Neural cell (in vitro differentiated cells): Measurements from ENCODE around the gene CA11. TPM values are rescaled to one million over a fixed set of nuclear protein-coding genes. Genes with fewer than 3 reads are reported as not detected.

ENCODE experiments used
- H2AFZ ChIP-seq: fragments of 200-600, 300-800 bp; sonication (generic), shearing (Covaris generic); 2 replicates; pipeline ENCODE4 v1.6.0; 2014; ENCODE audit warnings: low read depth, mild to moderate bottlenecking, antibody characterized with exemption, low read length, moderate library complexity
- H3F3A ChIP-seq: fragments of 200-600 bp; shearing (Covaris generic); 2 replicates; pipeline ENCODE4 v1.6.1; 2016; ENCODE audit warnings: mild to moderate bottlenecking, moderate library complexity, mixed read lengths, antibody characterized with exemption, low read length; ENCODE audit not compliant: insufficient read depth, poor library complexity, severe bottlenecking
- H3K27ac ChIP-seq: fragments of 200-600, 300-800 bp; sonication (generic), shearing (Covaris generic); 2 replicates; pipeline ENCODE4 v1.5.1; 2014; ENCODE audit warnings: mild to moderate bottlenecking, low read length, moderate library complexity
- H3K27me3 ChIP-seq: fragments of 300-800, 200-600 bp; sonication (generic), shearing (Covaris generic); 2 replicates; pipeline ENCODE4 v1.6.0; 2014; ENCODE audit warnings: mild to moderate bottlenecking, low read depth, low read length, moderate library complexity; ENCODE audit not compliant: insufficient read depth
- H3K36me3 ChIP-seq: fragments of 300-800, 200-600 bp; sonication (generic), shearing (Covaris generic); 2 replicates; pipeline ENCODE4 v1.5.1; 2014; ENCODE audit warnings: mild to moderate bottlenecking, antibody characterized with exemption, low read length, moderate library complexity; ENCODE audit not compliant: insufficient read depth
- H3K4me2 ChIP-seq: fragments of 300-800, 200-600 bp; sonication (generic), shearing (Covaris generic); 2 replicates; pipeline ENCODE4 v1.6.0; 2014; ENCODE audit warnings: mild to moderate bottlenecking, low read length
- H3K4me3 ChIP-seq: fragments of 300-800, 200-600 bp; sonication (generic), shearing (Covaris generic); 2 replicates; pipeline ENCODE4 v1.5.1; 2014; ENCODE audit warnings: mild to moderate bottlenecking, low read length, moderate library complexity
- H3K79me2 ChIP-seq: fragments of 200-600 bp; shearing (Covaris generic); replicated peaks from 2 replicates; pipeline ENCODE4 v1.6.0; 2014; ENCODE audit warnings: mild to moderate bottlenecking, low read length, moderate library complexity; ENCODE audit not compliant: insufficient read depth
- H3K9ac ChIP-seq: fragments of 300-800, 200-600 bp; sonication (generic), shearing (Covaris generic); 2 replicates; pipeline ENCODE4 v1.6.1; 2016; ENCODE audit warnings: mild to moderate bottlenecking, low read length, mixed read lengths
- H3K9me2 ChIP-seq: fragments of 200-600 bp; shearing (Covaris generic); 2 replicates; pipeline ENCODE4 v1.6.1; 2016; ENCODE audit warnings: mild to moderate bottlenecking, low read length, mixed read lengths; ENCODE audit not compliant: insufficient read depth
- H3K9me3 ChIP-seq: fragments of 200-600, 300-800 bp; sonication (generic), shearing (Covaris generic); 2 replicates; pipeline ENCODE4 v1.6.1; 2016; ENCODE audit warnings: mild to moderate bottlenecking, mixed run types, low read length, moderate library complexity, mixed read lengths
- H4K20me1 ChIP-seq: fragments of 200-600 bp; shearing (Covaris generic); 2 replicates; pipeline ENCODE4 v1.6.1; 2016; ENCODE audit warnings: mild to moderate bottlenecking, mixed run types; ENCODE audit not compliant: insufficient read depth
- EP300 ChIP-seq: fragments of 450-650 bp; conservative IDR thresholded peaks from 2 replicates; pipeline ENCODE4 v1.6.1; 2014; ENCODE audit warnings: antibody characterized with exemption, mild to moderate bottlenecking, moderate library complexity; ENCODE audit not compliant: poor library complexity, severe bottlenecking
- EZH2 ChIP-seq: fragments of 200-600, 300-800 bp; shearing (Covaris generic), sonication (generic); IDR thresholded peaks from 2 replicates; pipeline ENCODE4 v1.6.1; 2014; ENCODE audit warnings: antibody characterized with exemption, low read length, borderline replicate concordance, mild to moderate bottlenecking; ENCODE audit not compliant: insufficient read depth, poor library complexity, severe bottlenecking
- MXI1 ChIP-seq: fragments of 450-650 bp; conservative IDR thresholded peaks from 2 replicates; pipeline ENCODE4 v1.6.1; 2014; ENCODE audit warnings: antibody characterized with exemption, mild to moderate bottlenecking; ENCODE audit not compliant: poor library complexity, severe bottlenecking
- POLR2AphosphoS5 ChIP-seq: IDR thresholded peaks from 2 replicates; pipeline ENCODE4 v1.6.1; 2012
- RAD21 ChIP-seq: fragments of 450-650 bp; conservative IDR thresholded peaks from 2 replicates; pipeline ENCODE4 v1.6.1; 2014; ENCODE audit warnings: antibody characterized with exemption, mild to moderate bottlenecking, moderate library complexity
- REST ChIP-seq: IDR thresholded peaks from 2 replicates; pipeline ENCODE4 v1.6.1; 2012; ENCODE audit warnings: borderline replicate concordance
- SMC3 ChIP-seq: fragments of 450-650 bp; conservative IDR thresholded peaks from 2 replicates; pipeline ENCODE4 v1.6.1; 2014; ENCODE audit warnings: antibody characterized with exemption, mild to moderate bottlenecking, moderate library complexity; ENCODE audit not compliant: poor library complexity
- TAF1 ChIP-seq: IDR thresholded peaks from 2 replicates; pipeline ENCODE4 v1.6.1; 2012; ENCODE audit warnings: low read depth
- polyA plus RNA-seq: library from polyadenylated mRNA; depleted of rRNA; stranded (reverse); fragments of >200 nt; gene quantifications from 2 replicates; pipeline ENCODE4 v1.2.3, GENCODE V29; 2014
- TF ChIP-seq, protein P1 (sequence below): fragments of 450-650 bp; IDR thresholded peaks from 2 replicates; pipeline ENCODE4 v1.5.1; 2014; ENCODE audit warnings: antibody characterized with exemption, mild to moderate bottlenecking, moderate library complexity; ENCODE audit not compliant: poor library complexity, severe bottlenecking

CA11 gene
- polyA plus RNA-seq, 1 donor from 2014 or later, result 108 TPM

GRCh38 chr19:48645620-48646000 lies 377 bp downstream of the CA11 start:
- Histone ChIP-seq H3K36me3 (no peaks in the 10 kb centered on the region), H3K79me2 (no peaks in the 10 kb centered on the region), H2AFZ (peak overlapping the region; percentile 37), H3K9me3 (no peaks in the 10 kb centered on the region), H3K9me2 (no peaks in the 10 kb centered on the region), H3K4me3 (peak overlapping the region; percentile 74), H3F3A (no peaks in the 10 kb centered on the region), H3K9ac (peak overlapping the region; percentile 91), H3K27ac (peak overlapping the region; percentile 94), H3K4me2 (peak overlapping the region; percentile 62), H3K27me3 (no peaks in the 10 kb centered on the region), H4K20me1 (no peaks in the 10 kb centered on the region)
- TF ChIP-seq, protein P1, sequence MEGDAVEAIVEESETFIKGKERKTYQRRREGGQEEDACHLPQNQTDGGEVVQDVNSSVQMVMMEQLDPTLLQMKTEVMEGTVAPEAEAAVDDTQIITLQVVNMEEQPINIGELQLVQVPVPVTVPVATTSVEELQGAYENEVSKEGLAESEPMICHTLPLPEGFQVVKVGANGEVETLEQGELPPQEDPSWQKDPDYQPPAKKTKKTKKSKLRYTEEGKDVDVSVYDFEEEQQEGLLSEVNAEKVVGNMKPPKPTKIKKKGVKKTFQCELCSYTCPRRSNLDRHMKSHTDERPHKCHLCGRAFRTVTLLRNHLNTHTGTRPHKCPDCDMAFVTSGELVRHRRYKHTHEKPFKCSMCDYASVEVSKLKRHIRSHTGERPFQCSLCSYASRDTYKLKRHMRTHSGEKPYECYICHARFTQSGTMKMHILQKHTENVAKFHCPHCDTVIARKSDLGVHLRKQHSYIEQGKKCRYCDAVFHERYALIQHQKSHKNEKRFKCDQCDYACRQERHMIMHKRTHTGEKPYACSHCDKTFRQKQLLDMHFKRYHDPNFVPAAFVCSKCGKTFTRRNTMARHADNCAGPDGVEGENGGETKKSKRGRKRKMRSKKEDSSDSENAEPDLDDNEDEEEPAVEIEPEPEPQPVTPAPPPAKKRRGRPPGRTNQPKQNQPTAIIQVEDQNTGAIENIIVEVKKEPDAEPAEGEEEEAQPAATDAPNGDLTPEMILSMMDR, result no peak
- TF ChIP-seq TAF1 (peak; percentile 75), POLR2AphosphoS5 (no peak)

GRCh38 chr19:48644839-48645619 lies 958 bp downstream of the CA11 start:
- H2AFZ ChIP-seq, result peak overlapping the region; percentile 37
- H3K27me3 ChIP-seq, result no peaks in the 10 kb centered on the region
- no peaks in the 10 kb centered on the region for H3F3A ChIP-seq
- TF ChIP-seq RAD21, result no peak
- TF ChIP-seq, protein P1, result no peak
- TF ChIP-seq TAF1, result no peak
- TF ChIP-seq MXI1, result peak; percentile 17
- no peak for TF ChIP-seq SMC3
- no peak for TF ChIP-seq EZH2
- TF ChIP-seq POLR2AphosphoS5, result no peak
- no peak for TF ChIP-seq REST
- peak; percentile 19 for TF ChIP-seq EP300
- H3K9ac ChIP-seq, result peak overlapping the region; percentile 91
- peak overlapping the region; percentile 94 for H3K27ac ChIP-seq
- no peaks in the 10 kb centered on the region for H3K79me2 ChIP-seq
- H3K9me3 ChIP-seq, result no peaks in the 10 kb centered on the region
- no peaks in the 10 kb centered on the region for H3K36me3 ChIP-seq
- H3K9me2 ChIP-seq, result no peaks in the 10 kb centered on the region
- peak overlapping the region; percentile 74 for H3K4me3 ChIP-seq
- H3K4me2 ChIP-seq, result peak overlapping the region; percentile 62
- no peaks in the 10 kb centered on the region for H4K20me1 ChIP-seq
